MM.1S (cell line): Measurements from ENCODE around the gene LHX1.

Experiments
- DNase-seq: peaks from one replicate; pipeline ENCODE4 v3.0.0-alpha.2; 2015
- H2AFZ ChIP-seq: fragments of 300-600 bp; sonication (generic); 2 replicates; pipeline ENCODE4 v1.6.0; 2016; ENCODE audit warnings: antibody characterized with exemption, low read length
- H3F3A ChIP-seq: fragments of 300-600 bp; sonication (generic); 2 replicates; pipeline ENCODE4 v1.6.1; 2016; ENCODE audit warnings: mild to moderate bottlenecking, antibody characterized with exemption, low read length, moderate library complexity, mixed read lengths; ENCODE audit not compliant: insufficient read depth
- H3K27ac ChIP-seq: fragments of 300-600 bp; sonication (generic); 2 replicates; pipeline ENCODE4 v1.5.1; 2016; ENCODE audit warnings: mild to moderate bottlenecking, low read length
- H3K27me3 ChIP-seq: fragments of 300-600 bp; sonication (generic); replicated peaks from 2 replicates; pipeline ENCODE4 v1.6.0; 2016; ENCODE audit warnings: low read length; ENCODE audit not compliant: insufficient read depth
- H3K36me3 ChIP-seq: fragments of 300-600 bp; sonication (generic); replicated peaks from 2 replicates; pipeline ENCODE4 v1.6.1; 2016; ENCODE audit warnings: mild to moderate bottlenecking, low read length, mixed read lengths; ENCODE audit not compliant: insufficient read depth
- H3K4me1 ChIP-seq: fragments of 300-600 bp; sonication (generic); 2 replicates; pipeline ENCODE4 v1.6.1; 2016; ENCODE audit warnings: low read length, mixed read lengths
- H3K4me2 ChIP-seq: fragments of 300-600 bp; sonication (generic); 2 replicates; pipeline ENCODE4 v1.6.0; 2016; ENCODE audit warnings: low read depth, low read length
- H3K4me3 ChIP-seq: fragments of 300-600 bp; sonication (generic); 2 replicates; pipeline ENCODE4 v1.5.1; 2016; ENCODE audit warnings: low read length, mixed read lengths
- H3K79me2 ChIP-seq: fragments of 300-600 bp; sonication (generic); 2 replicates; pipeline ENCODE4 v1.6.1; 2016; ENCODE audit warnings: mixed run types, low read length, mixed read lengths
- H3K9ac ChIP-seq: fragments of 300-600 bp; sonication (generic); 2 replicates; pipeline ENCODE4 v1.6.1; 2016; ENCODE audit warnings: low read length, mixed read lengths
- H3K9me2 ChIP-seq: fragments of 300-600 bp; sonication (generic); replicated peaks from 2 replicates; pipeline ENCODE4 v1.6.1; 2016; ENCODE audit warnings: mild to moderate bottlenecking, low read length, mixed read lengths; ENCODE audit not compliant: insufficient read depth
- H3K9me3 ChIP-seq: fragments of 300-600 bp; sonication (generic); replicated peaks from 2 replicates; pipeline ENCODE4 v1.6.1; 2016; ENCODE audit warnings: mild to moderate bottlenecking, low read length, mixed read lengths; ENCODE audit not compliant: insufficient read depth
- H4K20me1 ChIP-seq: fragments of 300-600 bp; sonication (generic); 2 replicates; pipeline ENCODE4 v1.6.1; 2016; ENCODE audit warnings: mild to moderate bottlenecking, low read length, moderate library complexity, mixed read lengths; ENCODE audit not compliant: insufficient read depth
- CTCF ChIP-seq: fragments of 300-600 bp; sonication (generic); IDR thresholded peaks from 2 replicates; pipeline ENCODE4 v1.5.1; 2016; ENCODE audit warnings: antibody characterized with exemption, low read length, mixed read lengths
- EZH2 ChIP-seq: fragments of 300-600 bp; sonication (generic); optimal IDR thresholded peaks from 2 replicates; pipeline ENCODE3; 2017; ENCODE audit warnings: low read depth, mild to moderate bottlenecking, antibody characterized with exemption, low read length, mixed read lengths
- EZH2phosphoT487 ChIP-seq: fragments of 300-600 bp; sonication (generic); IDR thresholded peaks from 2 replicates; pipeline ENCODE4 v1.6.1; 2018; ENCODE audit warnings: antibody characterized with exemption, low read length

LHX1 gene

GRCh38 chr17:36993227-36993626 is 56.0 kb downstream of the LHX1 start:
- no peak for TF ChIP-seq EZH2
- TF ChIP-seq EZH2phosphoT487 = no peak
- no peak for TF ChIP-seq CTCF

More at GRCh38 chr17:36993227-36993626, 56.0 kb downstream of the LHX1 start:
- no peak for DNase-seq
- no peaks in the 10 kb centered on the region for H4K20me1 ChIP-seq
- H3K4me2 ChIP-seq = no peak overlapping the region
- H3K9me2 ChIP-seq = no peaks in the 10 kb centered on the region
- no peaks in the 10 kb centered on the region for H3K27me3 ChIP-seq
- H3K9me3 ChIP-seq = no peaks in the 10 kb centered on the region
- H3K36me3 ChIP-seq = peaks cover 28% of the 10 kb centered on the region
- H3K9ac ChIP-seq = no peak overlapping the region
- H3K4me1 ChIP-seq = no peaks in the 10 kb centered on the region
- no peak overlapping the region for H3K4me3 ChIP-seq
- H3F3A ChIP-seq = no peaks in the 10 kb centered on the region
- no peak overlapping the region for H2AFZ ChIP-seq
- peaks cover 7% of the 10 kb centered on the region; the same call in 1 of the 2 replicates for H3K79me2 ChIP-seq
- no peak overlapping the region for H3K27ac ChIP-seq
